Activated effector memory CD4-positive, alpha-beta T cell treated with Interleukin-2 at 50 U/mL for 16 hours (primary cell): ENCODE data around the gene HHIPL1.

Experiments
- DNase-seq: peaks from one replicate; pipeline ENCODE4 v3.0.0-alpha.2; 2020

HHIPL1 gene

DNA sequence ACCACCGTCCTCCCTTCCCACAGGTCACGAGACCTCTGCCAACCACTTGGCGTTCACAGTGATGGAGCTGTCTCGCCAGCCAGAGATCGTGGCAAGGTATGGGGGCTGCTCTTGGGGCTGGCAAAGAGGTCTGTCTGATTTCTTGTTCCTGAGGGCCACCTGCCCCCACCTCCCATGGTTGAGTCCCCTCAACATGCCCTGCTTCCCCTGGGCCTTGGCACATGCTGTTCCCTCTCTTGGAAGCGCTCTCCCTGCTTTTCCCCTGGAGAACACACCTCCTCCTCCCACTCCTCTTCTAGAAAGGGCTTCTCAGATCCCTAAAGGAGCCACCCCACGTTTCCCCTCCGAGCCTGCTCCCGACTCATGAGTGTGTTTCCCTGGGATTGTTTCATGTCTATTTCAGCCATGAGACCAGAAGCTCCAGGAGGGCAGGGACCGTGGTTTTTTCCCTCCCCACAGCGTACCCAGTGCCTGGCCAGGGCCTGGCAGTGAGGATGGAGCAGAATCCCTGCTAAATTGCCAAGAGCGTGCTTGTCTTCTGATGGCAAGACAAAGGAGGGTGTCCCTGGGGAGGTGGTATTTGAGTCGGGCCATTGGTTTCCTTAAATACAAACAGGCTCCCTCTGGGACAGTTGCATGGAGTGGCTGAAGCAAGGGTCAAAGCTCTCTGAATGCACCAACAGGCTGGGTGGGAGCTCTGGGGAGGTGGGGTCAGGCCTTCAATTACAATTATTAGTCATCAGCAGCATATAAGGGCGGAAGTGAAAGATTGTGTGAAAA is 73.3 kb downstream of the HHIPL1 start:
- no peak for DNase-seq

DNA sequence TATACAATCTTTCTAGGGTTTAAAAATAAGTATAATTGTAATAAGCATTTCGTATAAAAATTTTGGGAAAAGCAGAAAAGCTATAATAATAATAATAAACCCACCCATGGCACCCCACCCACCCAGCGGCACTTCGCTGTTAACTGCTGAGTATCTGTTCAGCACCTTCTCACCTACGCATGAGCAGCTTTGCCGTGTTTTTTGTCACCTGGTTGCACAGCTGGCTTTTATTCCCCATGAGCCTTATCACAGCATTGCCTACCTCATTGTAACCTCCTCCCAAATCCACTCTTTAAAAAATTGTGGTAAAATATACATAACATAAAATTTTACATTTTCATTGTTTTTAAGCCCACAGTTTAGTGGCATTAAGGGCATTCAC is 73.9 kb downstream of the HHIPL1 start:
- DNase-seq, result no peak

DNA sequence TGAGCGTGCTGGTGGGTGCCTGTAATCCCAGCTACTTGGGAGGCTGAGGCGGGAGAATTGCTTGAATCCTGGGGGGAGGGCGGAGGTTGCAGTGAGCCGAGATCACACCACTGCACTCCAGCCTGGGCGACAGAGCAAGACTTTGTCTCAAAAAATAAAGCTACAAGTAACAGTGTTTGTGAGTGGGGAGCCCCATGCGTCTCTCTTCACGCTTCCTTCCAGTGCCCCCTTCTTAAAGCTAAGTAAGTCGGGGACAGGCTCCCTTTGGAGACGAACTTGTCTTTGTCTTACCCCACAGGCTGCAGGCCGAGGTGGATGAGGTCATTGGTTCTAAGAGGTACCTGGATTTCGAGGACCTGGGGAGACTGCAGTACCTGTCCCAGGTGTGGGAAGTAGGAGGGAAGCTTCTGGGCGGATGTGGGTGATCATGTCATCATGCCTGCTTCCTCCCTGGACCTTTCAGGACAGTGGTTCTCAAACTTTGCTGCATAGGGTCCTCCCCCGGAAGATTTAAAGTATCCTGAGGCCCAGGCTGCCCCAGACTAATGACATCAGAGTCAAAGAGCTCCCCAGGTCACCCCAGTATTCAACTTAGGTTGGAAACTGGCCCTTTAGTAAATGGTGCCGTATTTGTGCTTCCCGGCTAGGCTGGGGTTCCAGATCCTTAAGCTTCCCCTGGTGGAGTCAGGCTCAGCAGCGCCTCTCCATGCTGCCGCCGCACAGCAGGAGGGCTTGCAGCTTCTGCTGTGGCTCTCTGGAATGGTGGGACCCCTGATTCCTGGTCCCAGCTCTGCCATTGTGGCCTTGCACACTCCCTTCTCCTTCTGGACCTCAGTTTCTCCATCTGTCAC is 76.2 kb downstream of the HHIPL1 start:
- DNase-seq, result no peak

DNA sequence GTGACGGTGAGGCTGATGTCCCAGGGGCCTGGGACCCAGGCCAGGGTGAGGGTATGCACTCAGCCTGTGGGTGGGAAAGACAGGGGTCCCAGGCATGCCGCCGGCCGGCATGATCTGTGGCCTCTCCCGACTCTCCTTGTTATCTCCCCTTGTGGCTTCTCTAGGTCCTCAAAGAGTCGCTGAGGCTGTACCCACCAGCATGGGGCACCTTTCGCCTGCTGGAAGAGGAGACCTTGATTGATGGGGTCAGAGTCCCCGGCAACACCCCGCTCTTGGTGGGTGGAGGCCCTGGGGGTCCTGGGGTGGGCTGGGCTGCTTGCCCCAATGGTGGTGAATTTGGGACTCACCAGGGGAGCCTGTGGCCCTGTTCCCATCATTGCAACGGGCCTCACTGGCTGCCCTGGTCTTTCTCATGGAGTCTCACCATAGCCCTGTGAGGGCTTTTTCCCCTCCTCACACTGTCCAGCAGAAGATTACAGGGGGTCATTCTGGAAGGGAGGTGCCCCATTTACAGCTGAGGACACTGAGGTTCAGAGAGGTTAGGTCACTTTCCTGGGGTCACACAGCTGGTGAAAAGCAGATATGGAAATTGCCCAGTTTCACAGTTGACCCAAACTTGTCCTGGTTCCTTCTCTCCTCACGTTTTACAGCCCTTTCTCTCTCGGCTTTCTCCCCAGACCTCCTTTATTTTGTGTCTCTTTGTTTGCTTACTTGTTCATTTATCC is 77.0 kb downstream of the HHIPL1 start:
- DNase-seq, result no peak

DNA sequence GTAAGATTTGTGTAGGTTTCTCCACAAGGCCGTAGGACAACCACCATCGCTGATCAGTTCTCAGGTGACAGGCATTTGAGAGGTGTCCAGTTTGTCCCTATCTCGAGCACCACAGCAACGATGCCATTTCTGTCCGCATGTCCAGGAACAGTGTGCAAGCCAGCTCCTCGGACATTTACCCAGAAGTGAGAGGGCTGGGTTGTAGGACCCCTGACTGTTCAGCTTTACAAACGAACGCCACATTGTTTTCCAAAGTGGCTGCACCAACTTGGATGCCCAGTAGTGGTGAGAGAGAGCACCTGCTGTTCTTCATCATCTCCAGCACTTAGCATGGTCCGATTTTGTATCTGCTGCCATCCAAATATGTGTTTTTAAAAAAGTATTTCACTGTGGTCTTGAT is 77.8 kb downstream of the HHIPL1 start:
- DNase-seq, result no peak

DNA sequence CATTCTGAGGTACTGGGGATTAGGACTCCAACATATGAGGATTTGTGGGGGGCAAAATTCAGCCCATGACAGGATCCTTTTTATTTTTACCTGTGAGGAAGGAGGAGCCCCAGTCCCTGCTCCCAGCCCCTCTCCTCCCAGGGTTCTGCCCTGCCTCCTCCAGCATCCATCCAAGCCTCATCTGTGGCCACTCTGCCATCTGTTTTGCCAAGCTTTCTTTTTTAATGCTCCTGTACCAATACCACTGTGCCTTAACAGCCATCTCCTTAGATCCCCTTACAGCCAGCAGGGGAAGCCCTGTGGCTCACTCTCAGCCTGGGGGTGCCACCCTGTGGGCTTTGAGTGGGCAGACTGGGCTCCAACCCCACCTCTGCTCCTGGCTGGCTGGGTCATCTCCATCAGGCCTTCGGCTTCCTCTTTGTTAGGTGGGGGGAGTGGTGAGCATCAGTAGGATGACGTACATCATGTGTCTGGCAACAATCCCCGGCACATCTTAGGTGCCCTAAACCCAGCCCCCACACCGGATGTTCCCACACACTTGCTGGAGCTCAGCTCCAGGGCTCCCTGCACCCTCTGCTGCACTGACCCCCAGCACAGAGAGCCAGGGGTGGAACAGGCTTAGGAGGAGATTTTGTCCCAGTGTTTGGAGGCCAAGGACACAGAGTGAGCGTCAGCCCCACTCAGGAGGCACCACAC is 79.4 kb downstream of the HHIPL1 start:
- DNase-seq, result no peak

DNA sequence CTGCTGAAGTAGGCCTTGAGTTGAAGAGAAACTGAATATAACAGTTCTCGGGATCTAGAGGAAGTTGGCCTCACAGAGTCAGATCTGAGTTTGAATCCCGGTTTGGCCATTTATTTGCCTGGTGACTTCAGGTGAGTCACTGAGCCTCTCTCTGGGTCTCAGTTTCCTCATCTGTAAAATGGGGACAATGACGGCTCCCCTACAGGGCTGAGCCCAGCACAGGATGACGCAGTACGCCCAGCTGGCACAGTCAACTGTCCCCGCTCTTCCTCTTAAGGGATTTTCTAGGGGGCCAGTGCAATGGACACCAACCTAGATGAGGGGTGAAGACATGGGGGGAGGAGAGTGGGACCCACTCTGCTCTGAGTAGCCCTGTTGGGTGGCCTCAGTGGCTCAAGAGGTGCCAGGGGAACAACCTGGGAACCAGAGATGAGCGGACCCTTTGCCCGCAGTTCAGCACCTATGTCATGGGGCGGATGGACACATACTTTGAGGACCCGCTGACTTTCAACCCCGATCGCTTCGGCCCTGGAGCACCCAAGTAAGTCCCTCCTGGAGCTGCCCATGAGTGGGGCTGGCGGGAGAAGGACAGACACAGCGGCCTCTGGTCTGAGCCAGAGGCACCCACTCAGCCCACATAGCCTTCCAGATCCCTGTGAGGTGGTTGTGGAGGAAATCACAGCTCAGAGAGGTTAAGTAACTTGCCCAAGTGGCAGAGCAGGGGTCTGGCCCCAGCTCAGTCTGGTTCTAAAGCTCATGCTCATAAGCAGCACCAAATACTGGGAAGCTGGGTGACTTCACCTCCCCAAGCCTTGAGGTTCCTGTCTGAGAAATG is 80.2 kb downstream of the HHIPL1 start:
- no peak for DNase-seq

DNA sequence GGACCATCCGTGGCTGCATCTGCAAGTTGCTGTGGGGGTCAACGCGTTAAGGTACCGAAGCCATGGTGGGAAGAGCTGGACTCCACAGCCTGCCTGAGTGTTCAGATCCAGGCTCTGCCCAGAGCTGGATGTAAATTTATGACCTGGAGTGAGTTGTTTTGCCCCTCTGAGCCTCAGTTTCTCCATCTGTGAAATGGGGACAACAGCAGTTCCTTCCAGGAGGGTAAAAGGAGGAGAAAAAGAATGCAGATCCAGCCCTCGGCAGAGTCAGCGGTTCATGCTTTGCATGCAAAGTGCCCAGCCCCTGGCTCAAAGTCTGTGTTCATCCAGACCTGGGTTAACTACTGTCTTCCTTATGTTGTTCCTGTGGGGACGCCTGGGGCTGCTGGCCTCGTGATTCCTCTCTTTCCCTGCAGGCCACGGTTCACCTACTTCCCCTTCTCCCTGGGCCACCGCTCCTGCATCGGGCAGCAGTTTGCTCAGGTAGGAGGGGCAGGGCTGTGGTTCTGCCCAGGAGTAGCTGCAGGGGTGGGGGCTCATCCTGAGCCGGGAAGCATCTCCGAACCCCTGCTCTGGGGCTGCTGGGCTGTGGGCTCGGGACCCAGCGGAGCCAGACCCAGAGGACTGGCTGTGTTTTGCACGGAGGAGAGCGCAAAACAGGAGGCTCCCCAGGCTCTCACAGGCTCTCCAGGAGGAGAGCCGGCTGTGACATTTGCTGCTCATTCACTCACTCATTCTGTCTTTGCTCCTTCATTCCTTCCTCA is 81.0 kb downstream of the HHIPL1 start:
- DNase-seq, result no peak

DNA sequence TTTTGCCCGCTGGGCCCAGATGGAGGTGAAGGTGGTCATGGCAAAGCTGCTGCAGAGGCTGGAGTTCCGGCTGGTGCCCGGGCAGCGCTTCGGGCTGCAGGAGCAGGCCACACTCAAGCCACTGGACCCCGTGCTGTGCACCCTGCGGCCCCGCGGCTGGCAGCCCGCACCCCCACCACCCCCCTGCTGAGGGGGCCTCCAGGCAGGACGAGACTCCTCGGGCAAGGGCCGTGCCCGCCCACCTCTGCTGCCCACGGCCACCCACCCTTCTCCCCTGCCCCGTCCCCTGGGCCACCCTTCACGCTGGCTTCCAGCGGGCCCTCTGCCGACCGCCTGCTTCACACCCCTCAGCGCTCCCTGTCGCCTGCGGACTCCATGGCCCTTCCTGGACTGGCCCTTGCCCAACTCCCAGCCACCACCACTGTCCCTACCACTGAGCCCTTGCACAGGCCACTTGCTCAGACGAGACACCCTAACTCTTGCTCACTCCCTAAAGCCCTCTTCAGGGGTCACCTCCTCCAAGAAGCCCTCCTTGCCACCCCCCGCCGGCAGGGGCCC is 81.7 kb downstream of the HHIPL1 start:
- DNase-seq, result no peak

DNA sequence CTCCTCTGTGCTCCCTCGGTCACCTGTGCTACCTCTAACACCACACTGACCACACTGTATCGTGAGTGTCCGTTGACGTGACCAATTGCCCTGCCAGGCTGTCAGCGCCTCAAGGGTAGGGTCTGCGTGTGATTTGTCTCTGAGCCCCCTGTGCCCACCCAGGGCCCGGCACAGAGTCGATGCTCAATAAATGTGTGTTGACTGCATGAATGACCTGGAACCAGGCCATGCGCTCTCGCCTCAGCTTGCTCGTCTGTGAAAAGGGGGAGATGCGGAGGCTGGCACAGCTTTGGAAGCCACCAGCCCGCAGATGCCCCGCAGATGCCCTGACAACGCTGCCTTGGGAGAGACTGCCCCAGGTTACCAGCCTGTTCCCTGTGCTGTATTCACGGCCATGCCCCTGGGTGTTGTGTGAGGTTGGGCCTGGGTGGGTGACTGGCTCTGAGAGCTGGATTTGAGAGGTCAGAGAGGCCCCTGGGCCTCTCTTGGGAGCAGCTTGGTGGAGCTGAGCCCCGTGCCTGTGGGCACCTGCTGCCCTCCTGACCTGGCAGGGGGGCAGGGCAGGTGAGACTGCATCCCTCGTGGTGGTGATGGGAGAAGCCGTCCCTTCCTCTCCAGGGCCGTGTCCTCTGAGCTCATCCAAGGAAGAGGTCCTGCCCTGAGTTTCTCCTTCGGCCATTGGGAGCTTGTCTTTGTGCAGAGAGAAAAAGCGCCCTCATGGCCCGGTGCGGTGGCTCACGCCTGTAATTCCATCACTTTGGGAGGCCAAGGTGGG is 82.4 kb downstream of the HHIPL1 start:
- no peak for DNase-seq

DNA sequence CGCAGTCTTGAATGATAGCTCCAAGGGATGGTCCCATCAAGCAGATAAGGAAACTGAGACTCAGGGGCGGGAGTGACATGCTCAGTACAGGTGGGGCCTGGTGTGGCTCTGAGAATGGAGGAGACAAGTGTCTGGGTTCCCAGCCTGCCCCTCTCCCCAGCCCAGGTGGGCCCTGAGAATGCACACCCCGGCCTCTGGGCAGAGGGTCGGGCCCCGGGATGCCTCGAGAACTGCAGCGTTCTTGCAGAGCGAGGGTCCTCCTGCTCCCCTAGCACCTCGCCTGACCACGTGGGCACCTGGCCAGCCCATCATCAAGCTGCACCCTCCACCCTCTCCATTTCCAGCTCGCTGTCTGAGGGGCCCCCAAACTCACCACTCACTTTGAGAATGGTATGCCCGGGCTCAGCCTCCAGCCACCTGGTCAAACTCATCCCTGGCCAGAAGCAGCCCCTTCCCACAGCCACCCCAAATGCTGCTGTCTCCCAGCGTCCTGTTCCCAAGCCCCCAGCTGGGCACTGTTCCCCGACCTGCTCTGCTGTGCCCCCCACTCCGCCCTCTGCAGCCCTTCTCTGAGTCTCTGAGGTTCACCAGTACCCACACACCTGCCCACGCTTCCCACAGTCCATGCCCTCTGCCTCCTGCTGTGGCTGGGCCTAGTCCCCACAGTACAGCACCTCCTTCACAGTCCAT is 83.4 kb downstream of the HHIPL1 start:
- no peak for DNase-seq

DNA sequence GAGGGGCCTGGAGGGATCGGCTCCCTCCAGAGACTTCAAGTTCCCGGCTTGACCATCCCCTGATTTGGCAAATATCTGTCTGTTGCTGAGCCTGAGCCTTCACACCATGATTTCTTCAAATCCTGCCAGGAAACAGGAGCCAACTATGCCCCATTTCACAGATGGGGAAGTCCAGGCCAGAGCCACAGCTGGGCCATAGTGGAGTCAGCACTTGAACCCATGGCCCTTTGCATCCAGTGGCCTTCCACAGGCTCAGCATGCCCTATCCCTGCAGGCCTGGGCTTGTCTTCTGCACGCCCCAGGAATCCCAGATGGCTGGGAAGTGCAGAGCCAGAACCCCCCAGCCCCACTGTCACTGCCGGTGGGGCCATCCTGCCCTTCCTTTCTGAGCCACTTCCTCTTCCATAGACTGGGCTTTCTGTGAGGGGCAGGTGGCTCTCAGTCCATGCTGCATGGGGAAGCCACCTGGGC is 84.1 kb downstream of the HHIPL1 start:
- no peak for DNase-seq
